B cell (primary cell): ENCODE results near the gene MEGF11. TPM values are rescaled to one million over a fixed set of nuclear protein-coding genes. Genes with fewer than 3 reads are reported as not detected.

Experiments
- ATAC-seq: fragments of 200-7000 bp; cut with Tn5 transposase; one replicate; pipeline ENCODE4 v1.10.0; 2021; ENCODE audit warnings: low read depth, mild to moderate bottlenecking, moderate number of reproducible peaks, moderate library complexity
- CTCF ChIA-PET: fragments of 350-600 bp; sonication (Branson Sonifier 250); formaldehyde crosslinking; loops from one replicate; lab custom pipeline; 2021; ENCODE audit warnings: antibody characterized with exemption, inconsistent platforms; lab: Charles Lee
- POLR2A ChIA-PET: fragments of 350-600 bp; sonication (Branson Sonifier 250); formaldehyde crosslinking; loops from one replicate; lab custom pipeline; 2021; ENCODE audit warnings: antibody characterized with exemption; lab: Charles Lee
- DNase-seq: peaks from one replicate; pipeline ENCODE4 v3.0.0; 2013
- H2AFZ ChIP-seq: 2 replicates; pipeline ENCODE4 v1.6.1; 2012; ENCODE audit warnings: mild to moderate bottlenecking, low read depth, low read length; ENCODE audit not compliant: insufficient read depth, poor library complexity, severe bottlenecking
- H3K27ac ChIP-seq, 2 donors: 1 replicate in 1 of 2; 2 replicates in 1 of 2; pipeline ENCODE4 v1.5.1; 2012 to 2013; ENCODE audit warnings: low read length in 2 of 2, mild to moderate bottlenecking in 2 of 2, moderate library complexity in 1 of 2
- H3K27me3 ChIP-seq, 4 experiments: fragments of 200-600 bp in 1 of 4; sonication (generic) in 1 of 4; replicated peaks in 1 of 4; 1 replicate in 2 of 4; 2 replicates in 2 of 4; pipeline versions ENCODE4 v1.6.1 to v1.7.0; 2013 to 2016; ENCODE audit warnings: low read length in 3 of 4, mild to moderate bottlenecking in 2 of 4, mixed read lengths in 1 of 4, moderate library complexity in 1 of 4; ENCODE audit not compliant: insufficient read depth in 4 of 4, control insufficient read depth in 3 of 4; ENCODE audit errors: control extremely low read depth in 1 of 4
- H3K36me3 ChIP-seq, 2 experiments: replicated peaks in 1 of 2; 1 replicate in 1 of 2; 2 replicates in 1 of 2; pipeline versions ENCODE4 v1.6.1 to v1.7.1; 2013; ENCODE audit warnings: low read length in 1 of 2; ENCODE audit not compliant: insufficient read depth in 2 of 2, control insufficient read depth in 1 of 2; ENCODE audit errors: control extremely low read depth in 1 of 2, extremely low read depth in 1 of 2
- H3K4me1 ChIP-seq, 2 donors: fragments of 200-600 bp in 1 of 2; sonication (generic) in 1 of 2; 1 replicate in 1 of 2; 2 replicates in 1 of 2; pipeline versions ENCODE4 v1.5.1 to v1.6.1; 2013 to 2017; ENCODE audit warnings: low read length in 2 of 2; ENCODE audit not compliant: control insufficient read depth in 2 of 2, insufficient read depth in 2 of 2
- H3K4me2 ChIP-seq: replicated peaks from 2 replicates; pipeline ENCODE3; 2012; ENCODE audit warnings: mild to moderate bottlenecking, low read depth, low read length; ENCODE audit not compliant: poor library complexity, severe bottlenecking
- H3K4me3 ChIP-seq, 5 experiments: fragments of 200-600 bp in 1 of 5; sonication (generic) in 1 of 5; 1 replicate in 3 of 5; 2 replicates in 2 of 5; pipeline versions ENCODE4 v1.5.1 to v1.7.0; 2011 to 2016; ENCODE audit warnings: low read length in 4 of 5, mild to moderate bottlenecking in 4 of 5, low read depth in 2 of 5, control low read depth in 1 of 5, moderate library complexity in 1 of 5; ENCODE audit not compliant: insufficient read depth in 1 of 5; ENCODE audit errors: control extremely low read depth in 1 of 5, extremely low read depth in 1 of 5
- H3K79me2 ChIP-seq: fragments of 200-600 bp; sonication (generic); one replicate; pipeline ENCODE4 v1.6.0; 2016; ENCODE audit warnings: low read length; ENCODE audit not compliant: control insufficient read depth, insufficient read depth
- H3K9ac ChIP-seq: fragments of 200-600 bp; sonication (generic); 2 replicates; pipeline ENCODE4 v1.6.1; 2017; ENCODE audit warnings: mild to moderate bottlenecking, low read length, moderate library complexity
- H3K9me3 ChIP-seq, 3 donors: one replicate each; pipeline versions ENCODE4 v1.6.1 to v1.7.1; 2013; ENCODE audit warnings: low read length in 2 of 3; ENCODE audit not compliant: control insufficient read depth in 2 of 3, insufficient read depth in 1 of 3; ENCODE audit errors: control extremely low read depth in 1 of 3
- H4K20me1 ChIP-seq: 2 replicates; pipeline ENCODE4 v1.6.0; 2012; ENCODE audit warnings: mild to moderate bottlenecking, low read length; ENCODE audit not compliant: insufficient read depth, control insufficient read depth, poor library complexity, severe bottlenecking
- H3K27ac Mint-ChIP-seq: one replicate; pipeline ENCODE4 v1.8.0; 2021; ENCODE audit warnings: mixed read lengths
- H3K27me3 Mint-ChIP-seq: one replicate; pipeline ENCODE4 v1.8.0; 2021; ENCODE audit warnings: mixed read lengths
- H3K4me1 Mint-ChIP-seq: one replicate; pipeline ENCODE4 v1.8.0; 2021; ENCODE audit warnings: mixed read lengths
- H3K4me3 Mint-ChIP-seq: one replicate; pipeline ENCODE4 v1.8.0; 2021; ENCODE audit warnings: mixed read lengths
- H3K9me3 Mint-ChIP-seq: one replicate; pipeline ENCODE4 v1.8.0; 2022; ENCODE audit warnings: mixed read lengths; ENCODE audit not compliant: insufficient read depth
- EZH2 ChIP-seq: IDR thresholded peaks from 2 replicates; pipeline ENCODE4 v1.6.1; 2012; ENCODE audit warnings: borderline replicate concordance, low read depth, mild to moderate bottlenecking, moderate library complexity, low read length; ENCODE audit not compliant: insufficient read depth, poor library complexity, severe bottlenecking
- WGBS: methylation state at CpG from one replicate; pipeline ENCODE4 v1.1.5; 2013; ENCODE audit warnings: missing lambda C conversion rate; ENCODE audit not compliant: insufficient coverage; 5-methylcytosine and 5-hydroxymethylcytosine counted together
- intact Hi-C: fragments of 100-400 bp; cut with micrococcal nuclease; formaldehyde crosslinking; loops from one replicate; pipeline ENCODE4 v1.10.0; 2022
- polyA plus RNA-seq: library from polyadenylated mRNA; depleted of rRNA; stranded (reverse); fragments of >200 nt; gene quantifications from 2 replicates; pipeline ENCODE4 v1.2.3, GENCODE V29; 2012
- total RNA-seq, 2 donors: library from RNA; stranded (reverse); fragments of 120-200 nt in 1 of 2; gene quantifications; 1 replicate in 1 of 2; 2 replicates in 1 of 2; pipeline versions ENCODE4 v1.2.3 to v1.2.4, GENCODE V29; 2013 to 2022
- TF ChIP-seq, protein P1 (sequence below): fragments of 200-600 bp; IDR thresholded peaks from one replicate; pipeline ENCODE4 v1.8.0; 2022; ENCODE audit warnings: antibody characterized with exemption, mild to moderate bottlenecking

MEGF11 gene
- total and polyA plus RNA-seq, 2 donors (not counting 1 experiment from before 2014, with no cell fraction given) = 0.04 to 0.34 TPM

DNA sequence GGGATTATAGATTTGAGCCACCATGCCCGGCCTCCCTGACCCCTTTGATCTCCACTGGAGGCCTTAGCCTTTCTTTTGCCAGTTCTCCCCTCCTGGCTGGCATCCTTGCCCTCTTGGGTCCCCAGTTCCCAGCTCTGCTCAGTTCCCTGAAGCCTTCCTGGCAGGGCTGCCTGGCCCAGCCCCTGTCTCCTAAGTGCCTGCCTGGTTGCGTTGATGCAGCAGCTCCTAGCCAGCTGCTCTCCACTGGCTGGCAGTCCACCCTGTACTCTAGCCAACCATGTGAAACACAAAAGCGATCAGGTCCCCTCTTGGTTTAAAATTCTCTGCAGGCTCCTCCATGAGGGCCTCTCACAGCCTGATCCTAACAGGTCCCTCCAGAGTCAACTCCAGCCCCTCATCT lies 199.6 kb downstream of the MEGF11 start:
- no peak overlapping the region for H3K4me3 ChIP-seq
- no peaks in the 10 kb centered on the region for H3K79me2 ChIP-seq
- DNase-seq (no peak), ATAC-seq (no peak)
- H3K4me2 ChIP-seq = no peak overlapping the region
- TF ChIP-seq EZH2 = no peak
- TF ChIP-seq, protein P1, sequence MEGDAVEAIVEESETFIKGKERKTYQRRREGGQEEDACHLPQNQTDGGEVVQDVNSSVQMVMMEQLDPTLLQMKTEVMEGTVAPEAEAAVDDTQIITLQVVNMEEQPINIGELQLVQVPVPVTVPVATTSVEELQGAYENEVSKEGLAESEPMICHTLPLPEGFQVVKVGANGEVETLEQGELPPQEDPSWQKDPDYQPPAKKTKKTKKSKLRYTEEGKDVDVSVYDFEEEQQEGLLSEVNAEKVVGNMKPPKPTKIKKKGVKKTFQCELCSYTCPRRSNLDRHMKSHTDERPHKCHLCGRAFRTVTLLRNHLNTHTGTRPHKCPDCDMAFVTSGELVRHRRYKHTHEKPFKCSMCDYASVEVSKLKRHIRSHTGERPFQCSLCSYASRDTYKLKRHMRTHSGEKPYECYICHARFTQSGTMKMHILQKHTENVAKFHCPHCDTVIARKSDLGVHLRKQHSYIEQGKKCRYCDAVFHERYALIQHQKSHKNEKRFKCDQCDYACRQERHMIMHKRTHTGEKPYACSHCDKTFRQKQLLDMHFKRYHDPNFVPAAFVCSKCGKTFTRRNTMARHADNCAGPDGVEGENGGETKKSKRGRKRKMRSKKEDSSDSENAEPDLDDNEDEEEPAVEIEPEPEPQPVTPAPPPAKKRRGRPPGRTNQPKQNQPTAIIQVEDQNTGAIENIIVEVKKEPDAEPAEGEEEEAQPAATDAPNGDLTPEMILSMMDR = no peak
- intact Hi-C loops = no loop called here
- Mint-ChIP-seq H3K27ac (no peak overlapping the region), H3K9me3 (no peaks in the 10 kb centered on the region), H3K4me1 (no peaks in the 10 kb centered on the region), H3K4me3 (no peak overlapping the region), H3K27me3 (peaks cover 20% of the 10 kb centered on the region)
- no peak overlapping the region for H3K27ac ChIP-seq
- no peaks in the 10 kb centered on the region for H3K4me1 ChIP-seq
- H2AFZ ChIP-seq = no peak overlapping the region
- WGBS = 86% methylated on average over 3 of the region's 3 CpGs
- ChIA-PET POLR2A (interaction anchor here (0.6 kb wide), 1 partner anchor 1009 kb away, joined by 3 read pairs; no protein-coding TSS in a partner anchor), CTCF (no interaction called here)
- no peaks in the 10 kb centered on the region for H3K9me3 ChIP-seq
- H4K20me1 ChIP-seq = no peaks in the 10 kb centered on the region
- no peak overlapping the region for H3K9ac ChIP-seq
- H3K27me3 ChIP-seq = peaks cover 0 to 2% (median 0%) of the 10 kb centered on the region in 4 experiments
- H3K36me3 ChIP-seq = no peaks in the 10 kb centered on the region

DNA sequence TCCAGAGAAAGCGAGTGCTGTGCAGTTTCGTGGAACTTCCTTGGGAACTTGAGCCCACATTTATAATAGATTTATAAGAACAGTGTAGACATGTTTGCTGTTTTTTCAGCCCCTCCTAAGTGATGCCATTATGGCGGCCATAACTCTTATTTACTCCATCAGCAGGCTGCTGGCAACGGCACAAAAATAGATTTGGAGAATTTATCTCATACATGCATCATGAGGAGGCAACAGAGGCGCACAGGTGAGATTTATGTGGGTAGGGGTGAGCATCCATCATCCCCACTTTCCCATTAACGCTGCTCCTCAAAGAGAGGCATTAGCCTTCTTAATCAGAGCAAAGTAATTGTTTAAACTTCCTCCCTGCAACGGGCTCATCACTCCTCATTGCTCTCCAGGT lies 201.7 kb downstream of the MEGF11 start:
- peaks cover 15% of the 10 kb centered on the region for H3K27me3 Mint-ChIP-seq
- no peak overlapping the region for H3K4me2 ChIP-seq
- no peaks in the 10 kb centered on the region for H3K36me3 ChIP-seq
- ChIA-PET CTCF (no interaction called here), POLR2A (no interaction called here)
- H3K4me1 Mint-ChIP-seq = no peaks in the 10 kb centered on the region
- H3K4me3 ChIP-seq = no peak overlapping the region
- no peaks in the 10 kb centered on the region for H3K4me1 ChIP-seq
- peaks cover 0 to 2% (median 0%) of the 10 kb centered on the region in 4 experiments for H3K27me3 ChIP-seq
- no peak overlapping the region for H3K9ac ChIP-seq
- no peak overlapping the region for H2AFZ ChIP-seq
- no peaks in the 10 kb centered on the region for H4K20me1 ChIP-seq
- H3K4me3 Mint-ChIP-seq = no peak overlapping the region
- no CpG with 5 or more reads among the region's 7 CpGs for WGBS
- intact Hi-C loops = no loop called here
- H3K9me3 ChIP-seq = no peaks in the 10 kb centered on the region
- no peaks in the 10 kb centered on the region for H3K79me2 ChIP-seq
- ATAC-seq = no peak
- H3K27ac ChIP-seq = no peak overlapping the region
- DNase-seq = no peak
- no peak overlapping the region for H3K27ac Mint-ChIP-seq
- TF ChIP-seq, protein P1 = no peak
- TF ChIP-seq EZH2 = no peak
- no peaks in the 10 kb centered on the region for H3K9me3 Mint-ChIP-seq
